Dermis microvascular lymphatic vessel endothelial cell (primary cell): Measurements from ENCODE around the gene GLRA3. TPM values are rescaled to one million over a fixed set of nuclear protein-coding genes. Genes with fewer than 3 reads are reported as not detected.

Source experiments
- DNase-seq, 2 donors: peaks; one replicate each; pipeline versions ENCODE4 v3.0.0 to v3.0.0-alpha.2; 2010; ENCODE audit warnings: low read depth in 2 of 2
- total RNA-seq: library from RNA; depleted of rRNA; stranded (reverse); fragments of >200 nt; gene quantifications from 2 replicates; pipeline ENCODE4 v1.2.1, GENCODE V29; 2014

Gene GLRA3
- total RNA-seq, 1 donor from 2014 or later: not detected

DNA sequence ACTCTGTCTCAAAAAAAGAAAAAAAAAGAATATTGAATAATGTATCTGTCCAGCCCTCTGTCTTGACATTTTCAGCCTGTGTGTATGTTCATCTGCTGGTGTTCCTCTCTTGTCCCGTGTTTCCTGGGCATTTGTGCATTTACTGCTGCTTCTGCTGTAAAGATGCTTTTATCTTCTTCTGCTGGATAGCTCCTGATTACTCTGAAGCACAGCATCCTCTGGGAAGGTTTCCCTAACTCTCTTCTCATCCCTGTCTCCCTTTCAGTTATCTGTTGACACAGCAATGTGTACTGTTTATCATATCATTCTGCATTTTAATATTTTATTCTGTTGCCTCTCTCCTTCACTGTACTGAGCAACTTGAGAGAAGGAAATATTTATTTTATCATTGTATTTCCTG lies 232.5 kb downstream of the GLRA3 start:
- DNase-seq: no peak

DNA sequence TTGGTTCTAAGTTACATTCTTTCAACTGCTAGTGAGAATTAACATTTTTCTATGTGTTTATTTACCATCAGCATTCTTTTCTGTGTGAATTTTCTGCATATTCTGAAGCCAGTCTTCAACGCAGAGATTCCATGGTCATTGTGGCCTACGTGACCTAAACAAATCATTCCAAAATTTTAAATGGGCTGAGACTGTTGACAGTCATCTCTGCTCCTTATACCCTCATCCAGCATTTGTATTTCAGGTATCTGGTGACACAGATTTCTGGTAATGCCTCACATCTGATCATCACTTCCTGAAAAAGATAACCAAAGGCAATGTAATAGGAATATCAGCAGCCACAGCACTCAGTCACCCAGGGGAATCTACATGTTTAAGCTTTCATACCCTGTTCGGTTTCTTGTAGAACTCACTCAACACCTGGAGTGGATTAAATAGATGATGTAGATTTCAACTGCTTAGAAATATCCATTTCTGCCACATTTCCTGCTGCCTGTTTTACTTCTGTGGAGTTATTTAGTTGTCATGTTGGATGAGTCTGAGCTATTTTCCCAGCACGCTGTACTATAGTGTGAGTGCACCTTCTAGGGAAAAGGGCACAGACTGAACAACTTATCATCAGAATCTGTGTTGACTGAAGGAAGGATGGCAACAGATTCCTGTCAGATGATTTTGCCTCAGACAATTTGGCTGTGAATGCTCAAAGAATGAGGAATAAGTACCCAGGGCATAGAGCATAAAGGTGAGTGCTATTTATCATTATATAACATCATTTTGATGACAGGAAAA lies 233.7 kb downstream of the GLRA3 start:
- no peak for DNase-seq

DNA sequence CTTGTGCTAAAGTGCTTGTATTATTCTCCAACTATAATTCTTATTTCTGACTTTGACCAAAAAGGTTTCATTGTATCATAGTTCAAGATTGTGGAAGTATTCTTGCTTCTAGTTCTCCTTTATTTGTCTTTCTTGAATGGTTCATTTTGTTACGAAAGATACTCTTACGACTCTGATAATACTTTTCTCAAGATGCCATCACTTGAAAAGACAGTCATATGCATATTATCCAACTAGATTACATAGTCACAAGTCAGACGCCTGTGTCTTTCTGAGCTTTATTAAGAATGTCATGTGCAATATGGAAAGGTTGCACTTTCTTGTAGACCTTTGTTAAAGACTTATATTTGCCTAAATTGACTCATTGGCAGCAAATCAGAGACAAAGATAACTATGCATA lies 235.3 kb downstream of the GLRA3 start:
- no peak for DNase-seq

DNA sequence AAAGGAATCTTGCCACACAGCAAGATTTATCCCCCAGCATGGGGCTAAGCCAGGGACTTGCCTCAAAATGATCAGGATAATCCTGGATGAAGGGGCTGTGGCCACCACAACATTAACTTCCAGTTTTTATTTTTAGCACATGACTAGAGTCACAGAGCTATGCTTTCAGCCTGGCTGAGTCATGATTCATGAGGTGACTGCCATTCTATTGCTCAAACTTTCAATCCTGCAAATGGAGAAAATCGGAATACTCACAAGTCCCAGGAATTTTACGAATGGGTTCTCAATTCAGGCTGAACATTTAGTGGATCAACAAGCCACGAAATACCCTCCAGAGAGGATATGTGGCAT lies 236.1 kb downstream of the GLRA3 start:
- DNase-seq: no peak

DNA sequence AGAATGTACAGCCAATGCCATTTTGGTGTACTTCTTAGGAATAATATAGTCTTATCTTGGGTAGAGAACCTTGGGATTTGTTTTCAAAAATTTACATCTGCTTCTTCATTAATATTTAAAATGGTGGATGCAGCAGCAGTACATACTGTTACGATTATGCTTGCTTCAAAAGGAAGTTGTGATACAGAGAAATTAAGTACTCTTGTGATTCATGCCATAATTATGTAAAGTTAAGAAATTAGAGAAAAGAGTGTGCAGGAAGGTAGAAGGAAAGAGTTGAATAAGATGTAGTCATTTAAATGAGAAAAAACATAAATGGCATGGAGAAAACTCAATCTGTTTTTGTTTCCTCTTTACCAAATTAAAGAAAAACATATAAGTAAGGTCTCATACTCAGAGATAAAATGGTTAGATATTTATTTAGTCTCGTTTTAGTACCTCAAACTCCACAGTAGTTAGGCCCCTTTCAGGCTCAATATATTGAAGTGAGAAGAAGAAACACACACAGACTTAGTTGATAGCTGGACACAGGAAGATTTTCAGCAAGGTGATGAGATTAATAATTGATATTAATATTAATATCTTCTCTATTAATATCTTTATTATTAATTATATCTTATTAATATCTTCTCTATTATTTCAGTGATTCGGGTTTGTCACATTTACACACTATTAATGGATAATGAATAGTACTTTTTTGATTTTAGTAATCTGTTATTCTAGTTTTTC lies 236.6 kb downstream of the GLRA3 start:
- DNase-seq: no peak

DNA sequence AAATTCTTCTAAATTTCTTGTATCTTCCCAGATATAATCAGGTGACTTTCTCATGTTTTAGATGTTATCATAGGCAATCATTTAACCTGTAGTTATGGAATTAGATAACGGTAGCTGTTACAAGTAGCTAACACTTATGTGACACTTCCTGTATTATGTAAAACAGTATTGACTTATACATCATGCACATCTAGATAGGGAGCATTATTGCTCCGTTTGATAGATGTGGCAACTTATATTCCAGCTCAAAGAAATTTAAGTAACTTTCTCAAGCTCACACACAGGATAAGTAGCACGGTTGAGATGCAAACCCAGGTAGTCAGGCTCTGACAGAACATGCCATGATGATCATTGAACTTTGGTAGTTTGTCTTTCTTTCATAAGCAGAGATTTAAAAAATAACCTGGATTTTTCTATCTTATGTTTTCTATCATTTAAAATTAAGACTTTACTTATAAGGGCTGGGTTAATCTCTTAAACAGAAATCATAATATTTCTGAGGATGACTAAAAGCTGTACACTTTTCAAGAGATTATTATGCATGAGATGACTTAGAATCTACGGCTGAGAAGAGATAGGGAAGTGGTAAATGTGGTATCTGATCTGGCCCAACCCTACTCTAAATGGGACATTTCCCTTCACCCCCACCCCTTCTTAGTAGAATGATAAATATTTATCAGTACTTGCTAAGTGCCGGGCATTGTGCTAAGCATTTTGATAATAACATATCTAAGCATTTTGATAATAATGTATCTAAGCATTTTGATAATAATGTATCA lies 237.6 kb downstream of the GLRA3 start:
- no peak for DNase-seq

DNA sequence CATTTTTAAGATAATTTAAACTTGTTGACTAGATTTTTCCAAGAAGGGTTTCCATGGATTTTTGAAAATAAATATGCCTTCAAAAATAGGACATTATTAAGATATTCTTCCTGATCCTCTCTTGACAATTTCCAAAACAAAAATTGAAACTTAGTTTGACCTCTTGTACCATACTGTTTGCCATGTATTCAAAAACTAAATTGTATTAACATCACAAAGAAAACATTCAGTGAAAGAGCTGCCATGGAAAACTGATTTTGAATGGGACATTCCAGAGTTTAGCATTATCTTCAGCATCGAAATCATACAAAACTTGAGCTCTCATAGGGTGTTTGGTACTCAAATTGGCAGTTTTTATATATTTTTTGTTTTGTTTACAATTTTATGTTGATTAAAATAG lies 238.7 kb downstream of the GLRA3 start:
- no peak for DNase-seq

Other genes with a start within 250 kb of the GLRA3 start
- not detected in 2 replicates for gene ADAM29, start 89.1 kb upstream of the GLRA3 start, total RNA-seq